Smooth muscle cell (in vitro differentiated cells): ENCODE measurements around the gene ANKRD23. TPM values are rescaled to one million over a fixed set of nuclear protein-coding genes. Genes with fewer than 3 reads are reported as not detected.
"Not testable (repeated sequence)": the region's sequence is repeated elsewhere in the genome, so short reads cannot be mapped to it uniquely, and the experiment has no call there.

ENCODE experiments used
- DNase-seq: peaks from one replicate; lab custom pipeline; 2025; ENCODE audit not compliant: unreplicated experiment; lab: John Stamatoyannopoulos, UW
- H2AFZ ChIP-seq: fragments of 200-600 bp; sonication (generic); 2 replicates; pipeline ENCODE4 v1.6.0; 2016; ENCODE audit warnings: antibody characterized with exemption, low read depth, mild to moderate bottlenecking
- H3F3A ChIP-seq: fragments of 200-600 bp; sonication (generic); 2 replicates; pipeline ENCODE4 v1.6.0; 2017; ENCODE audit warnings: antibody characterized with exemption, low read depth
- H3K27ac ChIP-seq: fragments of 200-600 bp; sonication (generic); 2 replicates; pipeline ENCODE4 v1.5.1; 2016; ENCODE audit warnings: low read depth, mild to moderate bottlenecking
- H3K27me3 ChIP-seq: fragments of 200-600 bp; sonication (generic); 2 replicates; pipeline ENCODE4 v1.6.1; 2016; ENCODE audit warnings: low read depth, mild to moderate bottlenecking
- H3K36me3 ChIP-seq: fragments of 200-600 bp; sonication (generic); 2 replicates; pipeline ENCODE4 v1.5.1; 2016; ENCODE audit warnings: low read depth
- H3K4me1 ChIP-seq: fragments of 200-600 bp; sonication (generic); 2 replicates; pipeline ENCODE4 v1.5.1; 2016; ENCODE audit warnings: low read depth
- H3K4me2 ChIP-seq: fragments of 200-600 bp; sonication (generic); 2 replicates; pipeline ENCODE4 v1.6.0; 2016; ENCODE audit warnings: mild to moderate bottlenecking
- H3K4me3 ChIP-seq: fragments of 200-600 bp; sonication (generic); 2 replicates; pipeline ENCODE4 v1.5.1; 2016; ENCODE audit warnings: mild to moderate bottlenecking
- H3K79me2 ChIP-seq: fragments of 200-600 bp; sonication (generic); 2 replicates; pipeline ENCODE4 v1.6.0; 2016; ENCODE audit warnings: low read depth, mild to moderate bottlenecking
- H3K9ac ChIP-seq: fragments of 200-600 bp; sonication (generic); 2 replicates; pipeline ENCODE4 v1.6.0; 2016; ENCODE audit warnings: low read depth
- H3K9me3 ChIP-seq: fragments of 200-600 bp; sonication (generic); replicated peaks from 2 replicates; pipeline ENCODE4 v1.5.1; 2016; ENCODE audit warnings: low read depth
- H4K20me1 ChIP-seq: fragments of 200-600 bp; sonication (generic); 2 replicates; pipeline ENCODE4 v1.6.0; 2016; ENCODE audit warnings: low read depth
- WGBS: methylation state at CpG from one replicate; pipeline ENCODE4 v1.1.7; 2016; ENCODE audit warnings: low lambda C conversion rate; 5-methylcytosine and 5-hydroxymethylcytosine counted together
- polyA plus RNA-seq: library from polyadenylated mRNA; unstranded; fragments of >200 nt; fragmentation: Nextera tagmentation; extraction: Ambion mirVana; gene quantifications from 2 replicates; pipeline ENCODE4 v1.2.1, GENCODE V29; 2016
- total RNA-seq: library from RNA; depleted of rRNA; stranded (reverse); fragments of >200 nt; gene quantifications from 2 replicates; pipeline ENCODE4 v1.2.3, GENCODE V29; 2014
- TF ChIP-seq, protein P1 (sequence below): fragments of 200-600 bp; sonication (generic); IDR thresholded peaks from 2 replicates; pipeline ENCODE4 v1.5.1; 2017; ENCODE audit warnings: borderline replicate concordance, mild to moderate bottlenecking, antibody characterized with exemption; ENCODE audit not compliant: insufficient read depth, poor library complexity, severe bottlenecking

Gene ANKRD23
- total and polyA plus RNA-seq, 2 experiments from 2014 or later: 1.7 to 5.6 TPM

DNA sequence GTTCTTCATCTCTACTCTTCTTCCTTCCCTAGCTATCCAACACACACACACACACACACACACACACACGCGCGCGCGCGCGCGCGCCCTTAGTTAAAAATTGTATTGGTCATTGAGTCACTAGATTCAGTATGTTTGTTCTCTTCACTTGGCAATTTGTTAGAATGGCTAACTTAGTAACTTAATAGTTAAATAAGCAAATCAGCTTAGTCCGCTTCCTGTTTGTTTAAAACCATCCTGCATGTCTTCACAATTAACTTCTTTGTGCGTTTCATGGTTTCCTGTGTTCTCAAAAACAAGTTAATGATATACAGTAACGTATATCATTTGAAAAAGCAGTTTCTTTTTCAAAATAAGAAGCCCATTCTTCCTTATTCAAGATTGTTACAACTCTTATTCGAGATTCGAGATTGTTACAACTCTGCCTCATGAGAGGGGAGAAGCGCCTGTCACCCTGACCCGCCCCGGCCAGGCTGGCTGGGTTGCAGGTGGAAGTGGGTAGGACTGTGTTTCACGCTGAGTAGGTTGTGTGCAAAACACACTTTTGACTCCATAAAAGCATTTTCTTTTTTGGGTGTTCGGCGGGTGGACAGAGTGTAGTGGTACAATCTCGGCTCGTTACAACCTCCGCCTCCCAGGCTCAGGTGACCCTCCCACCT, 37.2 kb downstream of the ANKRD23 start:
- no peak overlapping the region for H3K4me3 ChIP-seq
- no peak overlapping the region for H3K9ac ChIP-seq
- peaks cover 3% of the 10 kb centered on the region for H3K4me1 ChIP-seq
- H3K27me3 ChIP-seq: no peaks in the 10 kb centered on the region
- TF ChIP-seq, protein P1, sequence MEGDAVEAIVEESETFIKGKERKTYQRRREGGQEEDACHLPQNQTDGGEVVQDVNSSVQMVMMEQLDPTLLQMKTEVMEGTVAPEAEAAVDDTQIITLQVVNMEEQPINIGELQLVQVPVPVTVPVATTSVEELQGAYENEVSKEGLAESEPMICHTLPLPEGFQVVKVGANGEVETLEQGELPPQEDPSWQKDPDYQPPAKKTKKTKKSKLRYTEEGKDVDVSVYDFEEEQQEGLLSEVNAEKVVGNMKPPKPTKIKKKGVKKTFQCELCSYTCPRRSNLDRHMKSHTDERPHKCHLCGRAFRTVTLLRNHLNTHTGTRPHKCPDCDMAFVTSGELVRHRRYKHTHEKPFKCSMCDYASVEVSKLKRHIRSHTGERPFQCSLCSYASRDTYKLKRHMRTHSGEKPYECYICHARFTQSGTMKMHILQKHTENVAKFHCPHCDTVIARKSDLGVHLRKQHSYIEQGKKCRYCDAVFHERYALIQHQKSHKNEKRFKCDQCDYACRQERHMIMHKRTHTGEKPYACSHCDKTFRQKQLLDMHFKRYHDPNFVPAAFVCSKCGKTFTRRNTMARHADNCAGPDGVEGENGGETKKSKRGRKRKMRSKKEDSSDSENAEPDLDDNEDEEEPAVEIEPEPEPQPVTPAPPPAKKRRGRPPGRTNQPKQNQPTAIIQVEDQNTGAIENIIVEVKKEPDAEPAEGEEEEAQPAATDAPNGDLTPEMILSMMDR: no peak
- DNase-seq: no peak
- WGBS: 97% methylated on average over 23 of the region's 23 CpGs
- no peak overlapping the region for H2AFZ ChIP-seq
- H3F3A ChIP-seq: no peaks in the 10 kb centered on the region
- H3K79me2 ChIP-seq: no peaks in the 10 kb centered on the region
- H3K27ac ChIP-seq: no peak overlapping the region
- no peaks in the 10 kb centered on the region for H3K36me3 ChIP-seq
- no peak overlapping the region for H3K4me2 ChIP-seq
- H4K20me1 ChIP-seq: no peaks in the 10 kb centered on the region
- no peaks in the 10 kb centered on the region for H3K9me3 ChIP-seq

DNA sequence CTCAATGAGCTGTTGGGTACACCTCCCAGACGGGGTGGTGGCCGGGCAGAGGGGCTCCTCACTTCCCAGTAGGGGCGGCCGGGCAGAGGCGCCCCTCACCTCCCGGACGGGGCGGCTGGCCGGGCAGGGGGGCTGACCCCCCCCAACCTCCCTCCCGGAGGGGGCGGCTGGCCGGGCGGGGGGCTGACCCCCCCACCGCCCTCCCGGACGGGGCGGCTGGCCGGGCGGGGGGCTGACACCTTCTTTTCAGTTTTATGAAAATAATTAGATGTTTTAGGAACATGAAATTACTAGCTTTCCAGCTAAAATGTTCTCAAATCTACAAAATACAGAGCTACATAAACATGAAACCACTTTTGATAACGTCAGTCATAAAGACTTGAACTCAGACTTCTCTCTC, 37.9 kb downstream of the ANKRD23 start:
- not testable (repeated sequence) for H4K20me1 ChIP-seq, H3F3A ChIP-seq, H3K27me3 ChIP-seq, H2AFZ ChIP-seq, H3K27ac ChIP-seq, H3K9ac ChIP-seq, H3K4me1 ChIP-seq, H3K4me3 ChIP-seq, H3K4me2 ChIP-seq, H3K9me3 ChIP-seq, DNase-seq, H3K79me2 ChIP-seq, H3K36me3 ChIP-seq
- 91% methylated on average over 3 of the region's 20 CpGs for WGBS

DNA sequence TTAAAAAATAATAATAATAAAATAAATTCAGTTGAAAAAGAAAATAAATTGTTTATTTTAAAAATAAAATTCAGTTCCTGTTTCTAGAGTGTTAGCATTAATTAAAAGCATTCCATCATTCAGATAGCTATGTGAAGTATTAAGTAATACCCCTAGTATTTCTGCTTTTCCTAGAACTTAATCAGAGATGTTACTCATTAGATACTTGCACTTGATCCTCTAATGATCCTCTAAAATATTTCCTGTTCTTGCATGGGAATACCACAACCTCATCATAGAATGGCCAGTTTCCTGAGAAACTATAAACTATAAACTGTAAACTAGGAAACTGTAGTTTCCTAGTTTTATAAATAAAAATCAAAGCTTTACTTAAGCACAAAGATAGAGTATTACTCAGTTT, 38.8 kb downstream of the ANKRD23 start:
- TF ChIP-seq, protein P1: no peak
- H3F3A ChIP-seq: no peaks in the 10 kb centered on the region
- no peak overlapping the region for H3K4me2 ChIP-seq
- no peaks in the 10 kb centered on the region for H4K20me1 ChIP-seq
- no peak for DNase-seq
- no peak overlapping the region for H3K27ac ChIP-seq
- H3K9ac ChIP-seq: no peak overlapping the region
- peaks cover 3% of the 10 kb centered on the region for H3K4me1 ChIP-seq
- H3K27me3 ChIP-seq: no peaks in the 10 kb centered on the region
- no peak overlapping the region for H2AFZ ChIP-seq
- H3K79me2 ChIP-seq: no peaks in the 10 kb centered on the region
- H3K36me3 ChIP-seq: no peaks in the 10 kb centered on the region
- no peak overlapping the region for H3K4me3 ChIP-seq
- no peaks in the 10 kb centered on the region for H3K9me3 ChIP-seq

DNA sequence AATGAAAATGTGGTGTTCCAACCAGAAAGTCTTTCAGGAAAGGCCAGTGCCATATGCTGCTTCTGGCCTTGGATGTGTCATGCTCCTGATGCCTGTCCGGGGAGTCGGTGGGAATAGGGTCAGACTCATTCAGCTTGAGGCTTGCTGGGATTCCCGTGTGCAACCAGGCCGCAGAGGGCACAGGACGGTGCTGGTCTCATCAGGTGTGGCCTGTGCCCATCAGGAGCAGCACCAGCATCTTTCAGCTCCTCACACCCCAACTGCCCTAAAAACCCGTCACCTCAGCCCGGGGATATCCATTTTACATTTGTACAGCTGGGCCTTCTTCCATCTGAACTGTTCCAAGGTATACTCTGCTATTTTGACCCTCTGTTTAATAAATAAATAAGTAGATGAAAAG, 41.1 kb downstream of the ANKRD23 start:
- Histone ChIP-seq H3K79me2 (no peaks in the 10 kb centered on the region), H3K4me3 (no peak overlapping the region), H2AFZ (no peak overlapping the region), H3K9me3 (no peaks in the 10 kb centered on the region), H3K4me1 (peaks cover 3% of the 10 kb centered on the region), H3K27me3 (no peaks in the 10 kb centered on the region), H3K9ac (no peak overlapping the region), H4K20me1 (no peaks in the 10 kb centered on the region), H3F3A (no peaks in the 10 kb centered on the region), H3K36me3 (no peaks in the 10 kb centered on the region), H3K4me2 (no peak overlapping the region), H3K27ac (no peak overlapping the region)
- 100% methylated on average over 7 of the region's 7 CpGs for WGBS
- DNase-seq: no peak
- TF ChIP-seq, protein P1: no peak
